NB4 (cell line): ENCODE measurements around the gene CHCHD6.

Experiments used
- CTCF ChIP-seq: IDR thresholded peaks from one replicate; pipeline ENCODE4 v1.5.1; 2012; ENCODE audit warnings: low read depth, low read length
- MYC ChIP-seq: IDR thresholded peaks from 2 replicates; pipeline ENCODE4 v1.6.1; 2011; ENCODE audit warnings: low read depth, low read length
- POLR2A ChIP-seq: IDR thresholded peaks from 2 replicates; pipeline ENCODE4 v1.6.1; 2011; ENCODE audit warnings: mild to moderate bottlenecking; ENCODE audit not compliant: insufficient read length; ENCODE audit errors: extremely low read depth

GRCh38 chr3:126816986-126817777, 113.1 kb downstream of the CHCHD6 start:
- TF ChIP-seq POLR2A (no peak), CTCF (no peak), MYC (no peak)
